Measurements from ENCODE around the gene NAA20.

The NAA20 gene

DNA sequence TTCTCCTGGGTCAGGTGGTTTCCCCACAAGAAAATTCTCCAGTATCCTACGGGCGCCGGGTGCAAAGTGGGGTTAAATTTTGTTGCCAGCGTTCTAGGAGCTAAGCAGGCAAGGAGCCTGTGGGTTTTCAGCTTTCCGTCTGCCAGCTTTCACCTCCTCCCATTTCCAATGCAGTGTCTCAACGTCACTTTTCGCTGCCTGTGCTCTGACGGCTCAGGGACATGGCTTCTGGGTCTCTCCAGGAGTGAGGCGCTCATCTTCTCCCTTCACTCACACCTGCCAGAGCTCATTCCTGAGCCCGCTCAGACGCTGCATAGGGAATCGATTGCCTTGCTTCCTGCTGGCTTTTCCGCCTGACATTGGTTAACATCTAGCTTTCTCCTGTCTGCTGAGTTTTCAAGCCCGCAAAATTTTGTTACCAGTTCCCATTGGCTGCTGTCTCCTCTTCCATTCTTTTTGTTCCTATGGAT is 7.3 kb upstream of the NAA20 start:
- in situ Hi-C loops (cut with HindIII; ENCODE audit: low pct_ligation_motif_present, low pct_unique_long_range_greater_than_20kb, low sequenced_read_pairs), result no loop called here
- no peak for DNase-seq

DNA sequence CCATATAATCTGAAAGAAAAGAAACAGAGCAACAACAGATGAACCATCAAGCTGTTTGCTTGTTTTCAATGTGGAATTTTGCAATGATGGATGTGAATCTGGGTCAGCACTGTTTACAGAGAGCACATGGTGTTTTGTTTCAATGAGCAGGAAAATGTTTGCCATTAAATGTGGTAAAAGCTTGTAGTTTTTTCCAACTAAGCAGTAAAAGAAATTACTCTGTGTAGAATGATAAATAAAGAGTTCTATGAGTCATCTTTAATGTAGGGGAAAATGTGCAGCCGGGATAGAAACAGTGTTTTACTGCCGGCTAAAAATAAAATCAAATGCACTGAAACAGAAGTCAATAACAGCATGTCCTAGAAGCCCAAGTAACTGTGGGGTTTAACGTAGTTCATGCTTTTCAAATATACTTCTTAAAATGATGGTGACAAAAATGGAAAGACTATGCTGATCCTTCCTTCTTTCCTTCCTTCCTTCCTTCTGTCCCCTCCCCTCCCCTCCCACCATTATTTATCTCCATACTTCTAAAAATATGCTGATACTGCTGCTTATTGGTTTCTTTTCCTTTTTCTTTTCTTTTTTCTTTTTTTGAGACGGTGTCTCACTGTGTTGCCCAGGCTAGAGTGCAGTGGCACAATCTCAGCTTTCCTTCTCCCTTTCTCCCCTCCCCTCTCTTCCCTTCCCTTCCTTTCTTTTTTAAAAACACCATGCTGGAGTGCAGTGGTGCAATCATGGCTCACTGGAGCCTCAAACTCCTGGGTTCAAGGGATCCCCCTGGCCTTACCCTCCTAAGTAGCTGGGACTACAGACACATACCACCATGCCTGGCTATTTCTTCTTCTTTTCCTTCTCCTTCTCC is 6.3 kb upstream of the NAA20 start:
- in situ Hi-C loops (cut with HindIII; ENCODE audit: low pct_ligation_motif_present, low pct_unique_long_range_greater_than_20kb, low sequenced_read_pairs), result no loop called here
- DNase-seq, result no peak

DNA sequence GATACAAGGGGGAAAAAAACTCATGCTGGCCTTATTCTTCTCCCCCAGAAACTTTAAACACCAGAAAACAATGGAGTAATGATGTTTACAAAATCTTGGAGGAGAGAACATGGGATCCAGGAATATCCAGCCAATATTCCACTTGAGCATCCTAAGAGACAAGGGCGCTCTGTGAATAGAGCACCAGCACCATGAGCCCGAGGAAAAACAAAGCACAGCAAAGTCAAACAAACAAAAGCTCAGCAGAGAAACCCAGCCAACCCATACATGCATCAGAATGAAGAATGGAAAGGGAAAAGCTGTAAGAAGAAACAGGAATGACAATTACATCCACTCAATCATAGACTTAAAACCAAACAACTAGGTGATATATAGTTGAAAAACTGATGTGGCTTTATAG is 4.6 kb upstream of the NAA20 start:
- in situ Hi-C loops (cut with HindIII; ENCODE audit: low pct_ligation_motif_present, low pct_unique_long_range_greater_than_20kb, low sequenced_read_pairs), result no loop called here
- no peak for DNase-seq

DNA sequence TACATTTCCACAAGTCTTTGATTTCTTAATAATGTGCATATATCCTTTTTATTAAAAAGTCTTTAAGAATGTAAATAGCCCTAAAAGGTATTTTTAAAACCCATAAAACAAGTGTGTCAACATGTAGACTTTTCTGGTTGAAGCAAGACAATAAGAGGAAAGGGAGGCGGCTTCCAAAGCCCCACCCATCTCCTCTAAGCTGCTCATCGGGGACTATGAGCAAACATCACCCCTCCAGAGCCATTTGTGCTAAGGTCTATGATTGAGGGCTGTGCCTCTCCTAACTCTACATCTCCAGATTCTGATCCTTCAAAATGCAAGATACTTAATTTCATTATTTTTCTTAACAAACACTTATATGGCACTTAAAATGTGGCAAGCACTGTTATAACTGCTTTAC is 2.5 kb upstream of the NAA20 start:
- no peak for DNase-seq
- in situ Hi-C loops (cut with HindIII; ENCODE audit: low pct_ligation_motif_present, low pct_unique_long_range_greater_than_20kb, low sequenced_read_pairs), result no loop called here

DNA sequence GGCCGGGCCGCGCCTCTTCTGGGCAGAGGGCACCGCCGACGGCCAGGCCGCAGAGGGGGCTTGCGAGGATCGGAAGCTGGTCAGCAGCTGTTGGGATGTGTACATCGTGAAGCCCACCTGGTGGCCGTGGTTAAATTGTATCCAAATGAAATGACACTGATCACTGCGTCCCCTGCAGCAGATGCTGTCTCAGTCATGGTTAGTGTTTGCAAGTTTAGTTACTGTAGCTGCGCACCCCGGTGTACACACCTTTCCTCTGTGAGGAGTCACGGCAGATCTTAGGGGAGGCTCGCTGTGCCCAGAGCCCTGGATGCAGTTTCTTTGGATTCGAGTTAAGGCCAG is 653 bp downstream of the NAA20 start:
- in situ Hi-C loops (cut with HindIII; ENCODE audit: low pct_ligation_motif_present, low pct_unique_long_range_greater_than_20kb, low sequenced_read_pairs), result no loop called here
- DNase-seq, result no peak

DNA sequence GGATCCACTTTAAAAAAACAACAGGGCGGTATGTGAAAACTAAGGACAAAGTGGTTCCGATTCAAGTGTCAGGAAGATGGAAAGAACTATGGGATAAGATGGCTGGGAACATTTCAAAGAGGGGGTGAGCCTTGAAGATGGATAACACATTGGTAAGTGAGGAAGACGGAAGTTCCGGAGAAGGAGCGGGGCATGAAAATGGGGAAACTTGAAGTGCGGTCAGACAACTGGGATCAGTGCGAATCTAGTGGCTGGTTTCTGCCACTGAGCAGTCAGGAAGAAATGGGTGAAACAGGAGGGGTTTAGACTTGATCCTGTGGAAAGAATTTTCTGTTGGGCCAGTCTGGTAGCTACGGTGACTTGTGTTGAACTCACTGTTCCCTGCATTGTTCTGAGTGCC is 1.2 kb downstream of the NAA20 start:
- in situ Hi-C loops (cut with HindIII; ENCODE audit: low pct_ligation_motif_present, low pct_unique_long_range_greater_than_20kb, low sequenced_read_pairs), result no loop called here
- DNase-seq, result no peak

DNA sequence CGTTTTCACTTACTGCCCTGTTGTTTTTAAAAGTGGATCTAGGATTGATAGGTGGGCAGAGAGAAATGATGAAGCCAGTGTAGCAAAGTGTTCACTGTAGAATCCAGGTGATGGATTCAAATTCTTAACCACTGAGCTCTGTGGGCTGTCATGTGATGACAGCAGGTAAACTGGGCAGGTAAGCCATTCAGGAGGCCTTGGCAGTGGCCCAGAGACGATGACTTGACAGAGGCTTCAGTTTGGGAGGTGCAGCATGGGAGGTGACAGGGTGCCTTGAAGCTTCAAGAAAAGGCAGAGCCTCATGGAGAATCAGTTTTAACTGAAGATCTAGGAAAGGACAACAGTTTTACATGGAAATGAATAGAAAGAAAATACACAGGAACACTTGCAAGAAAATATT is 2.0 kb downstream of the NAA20 start:
- DNase-seq, result no peak
- in situ Hi-C loops (cut with HindIII; ENCODE audit: low pct_ligation_motif_present, low pct_unique_long_range_greater_than_20kb, low sequenced_read_pairs), result no loop called here

DNA sequence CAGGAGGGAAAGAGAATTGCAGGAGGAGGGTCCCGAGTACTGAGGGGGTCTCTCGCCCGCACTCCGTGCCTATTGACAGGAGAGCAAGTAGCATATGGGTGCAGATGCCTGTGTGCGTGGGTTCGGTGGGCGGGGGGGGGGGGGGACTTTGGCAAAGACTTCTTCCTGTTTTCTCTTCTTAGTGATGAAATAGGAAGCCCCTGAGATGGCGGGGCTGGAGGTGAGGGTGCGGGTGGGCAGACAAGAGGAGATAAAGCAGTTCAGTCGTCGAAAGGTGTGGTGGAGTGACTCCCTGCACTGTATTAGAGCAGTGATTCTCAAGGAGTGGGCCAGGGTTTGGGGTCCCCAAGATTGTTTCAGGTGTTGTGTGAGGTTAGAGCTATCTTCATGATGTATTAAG is 3.7 kb downstream of the NAA20 start:
- in situ Hi-C loops (cut with HindIII; ENCODE audit: low pct_ligation_motif_present, low pct_unique_long_range_greater_than_20kb, low sequenced_read_pairs), result no loop called here
- DNase-seq, result no peak

DNA sequence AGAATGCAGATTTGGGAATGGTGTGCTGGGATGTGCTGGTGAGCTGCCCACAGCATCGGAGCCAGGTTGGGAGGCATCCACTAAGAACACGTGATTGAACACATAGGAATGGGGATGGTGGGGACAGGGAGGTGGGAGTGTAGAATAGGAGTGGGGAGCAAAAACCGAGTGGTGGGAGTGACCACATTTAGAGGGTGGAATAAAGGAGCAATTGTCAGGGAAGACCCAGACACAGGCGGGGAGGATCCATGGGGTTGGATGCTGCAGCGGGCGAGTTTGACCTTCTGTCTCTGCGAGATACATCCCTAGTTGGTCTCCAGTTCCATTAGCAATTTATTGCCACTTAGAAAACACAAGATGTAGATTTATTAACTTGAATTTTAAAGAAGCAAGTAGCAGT is 4.7 kb downstream of the NAA20 start:
- no peak for DNase-seq
- in situ Hi-C loops (cut with HindIII; ENCODE audit: low pct_ligation_motif_present, low pct_unique_long_range_greater_than_20kb, low sequenced_read_pairs), result no loop called here

DNA sequence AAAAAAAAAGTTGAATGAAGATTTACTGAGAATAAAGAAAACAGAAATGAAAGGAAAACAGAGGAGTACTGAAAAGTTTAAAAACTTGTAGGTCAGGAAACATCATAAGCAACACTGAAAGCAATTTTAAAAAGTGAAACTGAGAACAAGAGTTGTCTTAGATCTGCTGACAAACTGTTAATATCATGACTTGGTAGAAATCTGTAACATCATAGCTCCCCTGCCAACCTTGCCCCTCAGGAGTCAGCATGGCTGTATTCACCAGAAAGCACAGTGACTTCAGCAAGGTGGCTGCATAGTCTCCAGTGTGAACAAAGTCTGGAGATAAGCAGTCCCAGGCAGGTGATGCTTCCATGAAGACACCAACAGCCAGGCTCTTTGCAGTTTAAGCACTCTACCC is 5.3 kb downstream of the NAA20 start:
- DNase-seq, result no peak
- in situ Hi-C loops (cut with HindIII; ENCODE audit: low pct_ligation_motif_present, low pct_unique_long_range_greater_than_20kb, low sequenced_read_pairs), result no loop called here

DNA sequence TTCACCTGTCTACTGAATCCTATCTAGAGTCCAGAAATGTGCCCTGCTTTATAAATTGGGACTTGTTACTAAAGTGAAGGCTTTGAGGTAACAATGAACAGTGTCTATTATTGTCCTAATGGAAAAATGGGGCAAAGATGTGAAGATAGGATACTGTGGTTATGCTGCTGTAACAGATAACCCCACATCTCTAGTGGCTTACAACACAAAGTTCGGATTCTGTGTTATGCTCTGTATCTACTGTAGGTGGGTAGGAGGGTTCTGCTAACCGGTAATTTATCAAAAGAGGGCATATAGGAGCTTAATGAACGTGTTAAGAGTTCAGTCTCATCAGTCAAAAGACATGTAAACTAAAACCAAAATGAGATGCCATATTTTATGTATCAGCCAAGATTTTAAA is 6.2 kb downstream of the NAA20 start:
- in situ Hi-C loops (cut with HindIII; ENCODE audit: low pct_ligation_motif_present, low pct_unique_long_range_greater_than_20kb, low sequenced_read_pairs), result no loop called here

DNA sequence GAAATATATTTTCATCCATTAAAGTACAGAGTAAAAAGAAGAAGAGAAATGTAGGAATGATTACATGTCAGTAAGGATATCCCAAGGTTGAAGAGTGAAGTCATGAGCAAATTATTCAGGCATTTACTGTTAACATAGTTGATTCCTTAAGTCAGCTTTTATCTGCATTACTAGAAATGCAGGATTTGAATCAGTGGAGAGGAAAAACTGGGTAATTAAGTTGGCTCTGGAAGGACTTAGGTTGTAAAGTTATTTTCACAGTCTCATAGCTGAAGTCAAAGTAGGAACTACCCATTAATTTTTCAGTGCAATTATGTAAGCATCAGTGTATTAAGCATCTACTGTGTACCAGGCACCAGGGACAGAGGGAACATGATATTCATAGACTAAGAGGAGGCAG is 7.8 kb downstream of the NAA20 start:
- in situ Hi-C loops (cut with HindIII; ENCODE audit: low pct_ligation_motif_present, low pct_unique_long_range_greater_than_20kb, low sequenced_read_pairs), result no loop called here

More for the DNA sequence above, 6.2 kb downstream of the NAA20 start:
- no peak for DNase-seq

DNA sequence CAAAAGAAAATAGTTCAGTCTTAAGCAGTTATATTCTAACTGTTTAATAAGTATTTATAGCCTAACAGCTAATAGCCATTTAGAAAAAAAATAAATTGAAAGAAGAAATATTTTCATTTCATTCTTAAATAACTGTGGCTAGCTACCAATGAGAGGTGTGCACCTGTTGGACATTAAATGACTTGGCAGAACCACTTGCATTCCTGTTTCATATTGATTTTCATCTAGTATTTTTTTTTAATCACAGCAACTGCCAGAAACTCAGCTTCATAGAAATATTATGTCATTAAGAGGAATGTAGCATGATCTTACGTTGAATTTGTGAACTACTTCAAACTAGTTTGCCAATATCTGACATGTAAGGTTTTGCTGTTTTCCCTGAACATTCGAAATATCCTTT is 10.1 kb downstream of the NAA20 start:
- in situ Hi-C loops (cut with HindIII; ENCODE audit: low pct_ligation_motif_present, low pct_unique_long_range_greater_than_20kb, low sequenced_read_pairs), result no loop called here
- no peak for DNase-seq

More for the DNA sequence above, 7.8 kb downstream of the NAA20 start:
- DNase-seq, result peak; percentile 60

DNA sequence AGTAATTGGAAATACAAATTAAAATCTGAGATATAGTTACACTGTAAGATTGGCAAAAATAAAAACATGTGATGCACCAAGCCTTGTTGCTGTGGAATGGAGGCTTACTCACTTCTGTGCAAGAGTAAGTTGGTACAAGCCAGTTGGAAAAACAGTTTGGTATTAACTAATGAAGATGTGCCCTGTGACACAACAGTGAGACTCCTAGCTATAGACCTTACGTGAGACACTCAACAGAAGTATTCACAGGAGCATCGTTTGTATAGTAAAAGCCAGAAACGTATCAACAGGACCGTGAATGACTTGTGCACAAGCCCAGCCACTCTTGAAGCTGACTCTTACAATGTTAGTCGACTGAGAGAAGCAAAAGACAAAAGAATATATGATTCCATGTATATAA is 14.6 kb downstream of the NAA20 start:
- in situ Hi-C loops (cut with HindIII; ENCODE audit: low pct_ligation_motif_present, low pct_unique_long_range_greater_than_20kb, low sequenced_read_pairs), result no loop called here
- no peak for DNase-seq

DNA sequence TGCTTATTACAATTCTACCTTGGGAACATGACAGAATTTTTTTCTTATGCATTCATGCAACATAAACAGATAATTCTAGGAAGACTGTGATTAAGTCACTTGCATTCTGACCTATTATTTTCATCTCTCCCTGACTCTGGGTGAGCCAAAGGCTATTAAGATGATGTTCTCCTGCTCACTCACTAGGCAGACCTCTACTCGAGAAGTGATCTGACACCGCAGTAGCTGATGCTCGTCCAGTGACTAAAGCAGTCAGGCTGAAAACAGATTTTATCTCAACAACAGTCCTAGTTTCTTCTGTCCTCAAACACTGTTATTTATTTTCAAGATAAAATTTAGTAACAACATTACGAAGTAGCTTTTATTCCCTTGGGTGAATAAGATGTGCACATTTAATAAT is 17.3 kb downstream of the NAA20 start:
- no peak for DNase-seq
- in situ Hi-C loops (cut with HindIII; ENCODE audit: low pct_ligation_motif_present, low pct_unique_long_range_greater_than_20kb, low sequenced_read_pairs), result no loop called here

DNA sequence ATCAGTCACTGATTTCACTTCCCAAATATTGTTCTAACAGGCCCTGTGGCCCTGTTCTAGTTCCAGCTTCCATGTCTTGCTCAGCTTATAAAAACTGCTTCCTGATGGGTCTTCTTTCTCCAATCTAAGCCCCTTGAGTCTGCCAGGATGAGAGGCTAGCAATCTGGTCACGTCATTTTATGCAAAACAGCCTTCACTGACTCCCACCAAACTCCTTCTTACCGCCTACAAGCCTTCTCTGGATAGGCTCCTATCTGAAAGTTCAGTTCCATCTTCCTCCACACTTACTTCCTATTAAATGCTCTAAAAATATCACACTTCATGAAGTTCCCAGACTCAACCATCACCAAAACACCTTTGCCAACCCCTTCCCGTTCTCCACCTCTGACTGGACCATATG is 19.6 kb downstream of the NAA20 start:
- in situ Hi-C loops (cut with HindIII; ENCODE audit: low pct_ligation_motif_present, low pct_unique_long_range_greater_than_20kb, low sequenced_read_pairs), result no loop called here
- DNase-seq, result no peak

DNA sequence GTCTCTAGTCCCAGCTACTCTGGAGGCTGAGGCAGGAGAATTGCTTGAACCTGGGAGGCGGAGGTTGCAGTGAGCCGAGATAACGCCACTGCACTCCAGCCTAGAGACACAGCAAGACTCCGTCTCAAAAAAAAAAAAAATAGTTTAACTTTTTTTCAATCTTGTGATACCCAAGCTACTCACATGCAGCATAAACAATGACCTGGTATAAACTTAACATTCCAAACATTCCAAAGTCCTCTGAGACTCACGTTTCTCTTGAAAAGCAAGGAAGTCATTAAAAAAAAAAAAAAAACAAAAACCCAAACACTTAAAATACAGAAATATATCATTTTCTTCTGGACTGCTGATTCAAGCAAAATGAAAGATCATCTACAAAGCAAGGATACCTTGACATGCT is 20.8 kb downstream of the NAA20 start:
- in situ Hi-C loops (cut with HindIII; ENCODE audit: low pct_ligation_motif_present, low pct_unique_long_range_greater_than_20kb, low sequenced_read_pairs), result no loop called here
- DNase-seq, result peak; percentile 42

DNA sequence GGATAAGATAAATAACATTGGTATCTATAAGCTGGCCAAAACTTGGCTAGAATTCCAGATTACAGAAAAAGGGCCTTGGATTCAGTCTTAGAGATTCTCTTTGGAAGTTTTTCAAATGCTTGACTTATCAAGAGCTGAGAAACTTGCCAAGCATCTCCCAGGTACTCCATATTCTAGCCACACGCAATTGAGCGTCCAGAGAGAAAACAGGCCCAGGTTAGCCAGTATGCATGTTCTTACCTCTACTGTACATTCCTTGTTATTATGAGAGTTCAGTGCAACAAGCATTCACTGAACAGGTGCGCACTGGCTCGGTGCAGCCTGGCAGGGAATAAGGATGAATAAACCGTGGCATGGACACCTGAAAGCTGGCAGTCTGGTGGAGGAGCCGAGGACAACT is 21.4 kb downstream of the NAA20 start:
- in situ Hi-C loops (cut with HindIII; ENCODE audit: low pct_ligation_motif_present, low pct_unique_long_range_greater_than_20kb, low sequenced_read_pairs), result no loop called here
- no peak for DNase-seq

DNA sequence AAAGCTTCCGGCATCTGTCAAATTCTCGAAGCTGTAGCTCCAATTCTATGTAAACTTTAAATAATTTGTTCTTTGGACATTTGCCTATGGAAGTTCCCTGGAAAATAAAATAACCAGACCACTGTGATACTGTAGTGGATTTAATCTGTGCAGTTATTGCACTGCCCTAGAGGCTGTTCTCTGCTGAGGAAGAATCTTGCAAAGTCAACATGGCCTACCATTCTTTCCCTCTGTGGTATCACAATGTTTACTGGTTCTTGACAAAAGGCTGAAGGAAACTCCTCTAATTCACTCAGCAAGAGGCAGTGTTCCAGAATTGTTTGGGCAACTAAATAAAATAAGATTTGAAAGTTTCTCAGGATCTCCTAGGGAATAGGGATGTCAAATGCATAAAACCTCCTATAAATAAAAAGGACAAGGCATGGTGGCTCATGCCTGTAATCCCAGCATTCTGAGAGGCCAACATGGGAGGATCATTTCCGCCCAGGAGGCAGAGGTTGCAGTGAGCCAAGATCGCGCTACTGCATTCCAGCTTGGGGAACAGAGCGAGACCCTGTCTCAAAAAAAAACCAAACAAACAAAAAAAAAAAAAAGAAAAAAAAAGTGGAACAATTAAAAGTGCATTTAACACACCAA is 22.7 kb downstream of the NAA20 start:
- no peak for DNase-seq
- in situ Hi-C loops (cut with HindIII; ENCODE audit: low pct_ligation_motif_present, low pct_unique_long_range_greater_than_20kb, low sequenced_read_pairs), result no loop called here

DNA sequence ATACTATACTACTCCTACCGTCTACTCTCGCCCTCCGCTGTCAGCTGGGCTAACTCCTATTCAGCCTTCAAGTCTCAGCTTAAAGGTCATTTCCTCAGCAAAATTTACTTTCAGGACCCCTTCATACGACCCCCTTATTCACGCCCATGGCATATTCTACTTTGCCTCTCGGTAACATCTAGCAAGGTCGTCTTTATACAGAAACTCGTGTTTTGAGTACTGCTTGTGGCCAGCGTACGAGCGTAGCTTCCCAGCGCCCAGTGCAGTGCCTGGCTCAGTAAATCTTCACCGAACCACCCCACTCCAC is 34.6 kb downstream of the NAA20 start:
- in situ Hi-C loops (cut with HindIII; ENCODE audit: low pct_ligation_motif_present, low pct_unique_long_range_greater_than_20kb, low sequenced_read_pairs), result no loop called here
- DNase-seq, result no peak

Measured in ACHN (cell line).